HG03108 (cell line): Measurements from ENCODE around the gene SGCA.

Experiments
- ATAC-seq: cut with Tn5 transposase; IDR thresholded peaks from one replicate; pipeline ENCODE4 v1.9.1; 2021; ENCODE audit warnings: moderate library complexity; ENCODE audit not compliant: unreplicated experiment

The SGCA gene

GRCh38 chr17:50134206-50135110 is 31.3 kb upstream of the SGCA start:
- no peak for ATAC-seq

- no peak for ATAC-seq
Measured at GRCh38 chr17:50135316-50136095, 30.3 kb upstream of the SGCA start.

- no peak for ATAC-seq
Measured at GRCh38 chr17:50136096-50136687, 29.6 kb upstream of the SGCA start.

- no peak for ATAC-seq
Measured at GRCh38 chr17:50137042-50137441, 28.8 kb upstream of the SGCA start.

- ATAC-seq: no peak
Measured at GRCh38 chr17:50139185-50139783, 26.5 kb upstream of the SGCA start.

GRCh38 chr17:50139950-50140885 is 25.6 kb upstream of the SGCA start:
- ATAC-seq: peak; percentile 43

- ATAC-seq: no peak
Measured at GRCh38 chr17:50141026-50141744, 24.6 kb upstream of the SGCA start.

GRCh38 chr17:50141745-50142110 is 24.1 kb upstream of the SGCA start:
- no peak for ATAC-seq

- no peak for ATAC-seq
Measured at GRCh38 chr17:50143461-50144176, 22.2 kb upstream of the SGCA start.

GRCh38 chr17:50144355-50144754 is 21.4 kb upstream of the SGCA start:
- ATAC-seq: no peak

GRCh38 chr17:50144845-50145531 is 20.8 kb upstream of the SGCA start:
- ATAC-seq: no peak

- ATAC-seq: no peak
Measured at GRCh38 chr17:50145532-50146229, 20.1 kb upstream of the SGCA start.

GRCh38 chr17:50146230-50146926 is 19.4 kb upstream of the SGCA start:
- no peak for ATAC-seq

- ATAC-seq: no peak
Measured at GRCh38 chr17:50146927-50147665, 18.7 kb upstream of the SGCA start.

GRCh38 chr17:50147841-50148225 is 18.0 kb upstream of the SGCA start:
- no peak for ATAC-seq
